ENCODE results near the gene DLD. TPM values are rescaled to one million over a fixed set of nuclear protein-coding genes. Genes with fewer than 3 reads are reported as not detected.

The DLD gene
- total RNA-seq (2021; ENCODE audit: unreplicated experiment) = 88.8 TPM
- polyA plus RNA-seq (2012; ENCODE audit: insufficient read length) = 61.6 TPM
- Bru-seq, nascent RNA = percentile 92 among the genes with signal in this experiment
- BruChase-seq, experiment 1, labeled RNA remaining after a 2-hour chase = percentile 85 among the genes with signal in this experiment
- BruChase-seq, experiment 2, labeled RNA remaining after a 6-hour chase = percentile 92 among the genes with signal in this experiment
- long read RNA-seq, transcript DLD-201 (14 exons, 3,755 nt) = major isoform, 232 of 268 reads
- long read RNA-seq, partial matches to known transcripts = 14 of 268 reads
- long read RNA-seq, other reads (novel, unspliced or antisense) = 18 of 268 reads

- no peaks in the 10 kb centered on the region for H3K27me3 ChIP-seq (ENCODE audit: control insufficient read depth, insufficient read depth, low read length)
- peak within 1 kb of the TSS; percentile 85 to 95 for H3K4me3 ChIP-seq (ENCODE audit: low read depth in 2 of 2, low read length in 2 of 2)
- ATAC-seq = peak; percentile 99
- H3K9me3 ChIP-seq (ENCODE audit: control insufficient read depth, insufficient read depth, low read depth, low read length) = no peaks in the 10 kb centered on the region
- no peak for TF ChIP-seq TCF7L2 (IDR thresholded peaks at IDR 0.05; ENCODE audit: low read depth, low read length)
- TF ChIP-seq SIN3A (IDR thresholded peaks at IDR 0.05; ENCODE audit: borderline replicate concordance, insufficient read depth, low read depth, low read length) = peak; percentile 91; the same call in 1 of the 2 replicates
- peak; percentile 82 for TF ChIP-seq POLR2AphosphoS5 (IDR thresholded peaks at IDR 0.05; ENCODE audit: low read depth, low read length)
- H3K4me1 ChIP-seq (ENCODE audit: control insufficient read depth, insufficient read depth, low read length) = peaks cover 21% of the 10 kb centered on the region
- intact Hi-C loops (cut with micrococcal nuclease; ENCODE audit: unreplicated experiment) (no loop called here), in situ Hi-C loops (cut with HindIII; ENCODE audit: low pct_unique_long_range_greater_than_20kb, low sequenced_read_pairs) (no loop called here)
- ChIA-PET CTCF (interaction anchor here (1.0 kb wide), 1 partner anchor 9 kb away, joined by 3 read pairs; no protein-coding TSS in a partner anchor), POLR2A (interaction anchor here (0.6 kb wide), 1 partner anchor 12 kb away, joined by 6 read pairs; no protein-coding TSS in a partner anchor)
- peak; percentile 89 for DNase-seq (ENCODE audit: low read depth, low spot score)
- H3K27ac ChIP-seq (ENCODE audit: low read length) = peak within 1 kb of the TSS; percentile 81
- H3K36me3 ChIP-seq (ENCODE audit: control insufficient read depth, insufficient read depth, low read length) = peaks cover 15% of the 10 kb centered on the region
- TSS peak; percentile 76 for BruUV-seq (replicated peaks)
Measured at GRCh38 chr7:107890962-107891635, at the start of gene DLD. DLD (plus strand) TSS chr7:107891183; CDS start chr7:107891251, 68 bp downstream.

DNA sequence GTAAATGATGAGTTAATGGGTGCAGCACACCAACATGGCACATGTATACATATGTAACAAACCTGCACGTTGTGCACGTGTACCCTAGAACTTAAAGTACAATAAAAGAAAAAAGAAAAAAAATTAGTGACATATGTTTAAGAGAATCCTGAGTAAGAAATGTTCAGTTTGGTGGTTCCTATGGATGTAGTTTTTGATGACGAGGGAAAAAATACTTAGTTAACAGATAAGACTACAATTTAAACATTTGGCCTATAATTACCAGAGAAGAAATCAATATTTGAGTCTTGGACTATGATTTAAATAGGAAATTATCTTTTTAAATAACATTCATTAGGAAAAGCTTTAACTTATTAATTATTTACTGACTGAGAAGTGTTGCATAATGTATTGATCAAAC is 48.8 kb upstream of the DLD start:
- no peak overlapping the region for H3K27ac ChIP-seq (ENCODE audit: low read length)
- POLR2A ChIA-PET = no interaction called here
- intact Hi-C loops (cut with micrococcal nuclease; ENCODE audit: unreplicated experiment) = no loop called here
- BruUV-seq (replicated peaks) = no TSS peak
- CTCF ChIA-PET = no interaction called here
- H3K9me3 ChIP-seq (ENCODE audit: control insufficient read depth, insufficient read depth, low read depth, low read length) = no peaks in the 10 kb centered on the region
- H3K4me1 ChIP-seq (ENCODE audit: control insufficient read depth, insufficient read depth, low read length) = no peaks in the 10 kb centered on the region
- H3K36me3 ChIP-seq (ENCODE audit: control insufficient read depth, insufficient read depth, low read length) = no peaks in the 10 kb centered on the region
- ATAC-seq (no peak), DNase-seq (ENCODE audit: low read depth, low spot score) (no peak)
- no peak overlapping the region for H3K4me3 ChIP-seq (ENCODE audit: low read depth in 2 of 2, low read length in 2 of 2)
- in situ Hi-C loops (cut with HindIII; ENCODE audit: low pct_unique_long_range_greater_than_20kb, low sequenced_read_pairs) = no loop called here
- TF ChIP-seq SIN3A (IDR thresholded peaks at IDR 0.05; ENCODE audit: borderline replicate concordance, insufficient read depth, low read depth, low read length) (no peak), REST (IDR thresholded peaks at IDR 0.05; ENCODE audit: insufficient read depth in 1 of 2, low read depth in 2 of 2, low read length in 1 of 2) (no peak), POLR2AphosphoS5 (IDR thresholded peaks at IDR 0.05; ENCODE audit: low read depth, low read length) (no peak)
- H3K27me3 ChIP-seq (ENCODE audit: control insufficient read depth, insufficient read depth, low read length) = no peaks in the 10 kb centered on the region; the same call in 1 of the 2 replicates

DNA sequence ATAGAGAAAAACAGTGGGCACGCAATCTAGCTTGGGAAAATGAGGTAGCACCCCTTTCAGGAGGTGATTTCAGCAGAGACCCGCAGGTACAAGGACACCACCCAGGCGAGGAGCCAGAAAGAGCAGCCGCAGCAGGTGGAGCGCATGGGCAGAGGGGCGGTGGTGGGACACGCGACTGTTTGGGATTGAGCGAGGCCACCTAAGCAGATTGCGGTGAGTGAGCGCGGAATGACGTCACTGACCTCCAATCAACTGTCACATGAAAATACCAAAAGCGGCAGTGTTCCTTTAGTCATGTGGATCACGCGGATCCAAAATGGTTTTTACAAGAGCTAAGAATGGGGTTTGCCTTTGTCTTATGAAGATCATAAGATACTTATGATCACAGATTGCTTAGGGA is 47.8 kb upstream of the DLD start:
- H3K27ac ChIP-seq (ENCODE audit: low read length) = no peak overlapping the region
- ATAC-seq (no peak), DNase-seq (ENCODE audit: low read depth, low spot score) (no peak)
- no peaks in the 10 kb centered on the region for H3K9me3 ChIP-seq (ENCODE audit: control insufficient read depth, insufficient read depth, low read depth, low read length)
- in situ Hi-C loops (cut with HindIII; ENCODE audit: low pct_unique_long_range_greater_than_20kb, low sequenced_read_pairs) (no loop called here), intact Hi-C loops (cut with micrococcal nuclease; ENCODE audit: unreplicated experiment) (no loop called here)
- CTCF ChIA-PET = no interaction called here
- no peaks in the 10 kb centered on the region for H3K27me3 ChIP-seq (ENCODE audit: control insufficient read depth, insufficient read depth, low read length)
- H3K4me3 ChIP-seq (ENCODE audit: low read depth in 2 of 2, low read length in 2 of 2) = no peak overlapping the region
- TF ChIP-seq TCF7L2 (IDR thresholded peaks at IDR 0.05; ENCODE audit: low read depth, low read length) = no peak
- no peak for TF ChIP-seq POLR2AphosphoS5 (IDR thresholded peaks at IDR 0.05; ENCODE audit: low read depth, low read length)
- TF ChIP-seq REST (IDR thresholded peaks at IDR 0.05; ENCODE audit: insufficient read depth in 1 of 2, low read depth in 2 of 2, low read length in 1 of 2) = no peak
- TF ChIP-seq CTCF (IDR thresholded peaks at IDR 0.05) = no peak
- TF ChIP-seq SIN3A (IDR thresholded peaks at IDR 0.05; ENCODE audit: borderline replicate concordance, insufficient read depth, low read depth, low read length) = no peak
- H3K36me3 ChIP-seq (ENCODE audit: control insufficient read depth, insufficient read depth, low read length) = no peaks in the 10 kb centered on the region
- POLR2A ChIA-PET = no interaction called here
- no TSS peak for BruUV-seq (replicated peaks)
- H3K4me1 ChIP-seq (ENCODE audit: control insufficient read depth, insufficient read depth, low read length) = no peaks in the 10 kb centered on the region
